ENCODE data around the gene GPR34.

Gene GPR34

GRCh38 chrX:41737065-41737464 is 48.3 kb downstream of the GPR34 start:
- no peak overlapping the region for H3K4me3 ChIP-seq
- no peak overlapping the region for H3K9ac ChIP-seq (ENCODE audit: insufficient read length)
- TF ChIP-seq EZH2 (IDR thresholded peaks at IDR 0.05) = no peak
- no peak for TF ChIP-seq FOXP2 (optimal IDR thresholded peaks at IDR 0.05; ENCODE audit: control extremely low read depth, extremely low read length, insufficient read depth)
- TF ChIP-seq POLR2AphosphoS5 (IDR thresholded peaks at IDR 0.05; ENCODE audit: borderline replicate concordance, low read depth, low read length) = no peak
- H3K9me3 ChIP-seq (ENCODE audit: low read depth, low read length) = no peaks in the 10 kb centered on the region
- no peak overlapping the region for H3K27ac ChIP-seq
- no peak for DNase-seq (ENCODE audit: low read depth, low spot score)
- H3K36me3 ChIP-seq (ENCODE audit: insufficient read depth, low read length) = no peaks in the 10 kb centered on the region

GRCh38 chrX:41739871-41740270 is 51.1 kb downstream of the GPR34 start:
- no peak overlapping the region for H3K4me3 ChIP-seq
- no peak overlapping the region for H3K27ac ChIP-seq
- H3K36me3 ChIP-seq (ENCODE audit: insufficient read depth, low read length) = no peaks in the 10 kb centered on the region
- DNase-seq (ENCODE audit: low read depth, low spot score) = no peak
- H3K9me3 ChIP-seq (ENCODE audit: low read depth, low read length) = no peaks in the 10 kb centered on the region
- H3K9ac ChIP-seq (ENCODE audit: insufficient read length) = no peak overlapping the region
- TF ChIP-seq FOXP2 (optimal IDR thresholded peaks at IDR 0.05; ENCODE audit: control extremely low read depth, extremely low read length, insufficient read depth) (no peak), EZH2 (IDR thresholded peaks at IDR 0.05) (no peak), POLR2AphosphoS5 (IDR thresholded peaks at IDR 0.05; ENCODE audit: borderline replicate concordance, low read depth, low read length) (no peak)

All from SK-N-MC (cell line).